GM12891 (cell line): Measurements from ENCODE around the gene DSG1.

Experiments
- PAX5 ChIP-seq: IDR thresholded peaks from 2 replicates; pipeline ENCODE4 v1.6.1; 2011; ENCODE audit warnings: low read length, moderate library complexity, mild to moderate bottlenecking; ENCODE audit not compliant: insufficient read depth, severe bottlenecking
- POLR2A ChIP-seq: IDR thresholded peaks from 2 replicates; pipeline ENCODE4 v1.6.1; 2011; ENCODE audit warnings: low read depth, low read length, control low read depth
- POLR2AphosphoS5 ChIP-seq: IDR thresholded peaks from 2 replicates; pipeline ENCODE4 v1.6.1; 2011; ENCODE audit warnings: low read depth, low read length, control low read depth
- POU2F2 ChIP-seq: IDR thresholded peaks from 2 replicates; pipeline ENCODE4 v1.6.1; 2011; ENCODE audit warnings: low read depth, mild to moderate bottlenecking, control low read depth, low read length, moderate library complexity
- SPI1 ChIP-seq: IDR thresholded peaks from 2 replicates; pipeline ENCODE4 v1.6.1; 2011; ENCODE audit warnings: low read depth, low read length, control low read depth
- TAF1 ChIP-seq: IDR thresholded peaks from 2 replicates; pipeline ENCODE4 v1.6.1; 2011; ENCODE audit warnings: low read depth, low read length, control low read depth

GRCh38 chr18:31297248-31297647 is 20.7 kb upstream of the DSG1 start:
- no peak for TF ChIP-seq POLR2A
- no peak for TF ChIP-seq TAF1
- TF ChIP-seq PAX5, result no peak
- no peak for TF ChIP-seq POLR2AphosphoS5
- TF ChIP-seq SPI1, result no peak
- no peak for TF ChIP-seq POU2F2
